SK-N-SH (cell line): Measurements from ENCODE around the gene UBTD2. TPM values are rescaled to one million over a fixed set of nuclear protein-coding genes. Genes with fewer than 3 reads are reported as not detected.

Experiments used
- CTCF ChIA-PET: fragments of 300-600, 350-600 bp; formaldehyde crosslinking; extraction: SDS; loops from one replicate; lab custom pipeline; 2021; lab: Yijun Ruan, JAX
- POLR2A ChIA-PET: fragments of 350-600 bp; sonication (Branson Sonifier 250); formaldehyde crosslinking; extraction: SDS; loops from one replicate; lab custom pipeline; 2020; ENCODE audit warnings: antibody characterized with exemption, inconsistent platforms; lab: Yijun Ruan, JAX
- DNase-seq: peaks from one replicate; pipeline ENCODE4 v3.0.0; 2012
- H2AFZ ChIP-seq: fragments of 200-600 bp; sonication (generic); 2 replicates; pipeline ENCODE4 v1.8.1; 2016; ENCODE audit warnings: antibody characterized with exemption, mild to moderate bottlenecking, low read depth
- H3F3A ChIP-seq: fragments of 200-600 bp; sonication (generic); replicated peaks from 2 replicates; pipeline ENCODE3; 2016; ENCODE audit warnings: antibody characterized with exemption, mild to moderate bottlenecking; ENCODE audit not compliant: insufficient read depth
- H3K27ac ChIP-seq, 2 experiments: fragments of 200-500 bp in 1 of 2; fragments of 200-600 bp in 1 of 2; sonication (Bioruptor generic) in 1 of 2; sonication (generic), shearing (Covaris generic) in 1 of 2; 2 replicates each; pipeline versions ENCODE4 v1.5.1 to v1.6.1; 2014 to 2016; ENCODE audit warnings: low read depth in 2 of 2, inconsistent platforms in 1 of 2, low read length in 1 of 2, mild to moderate bottlenecking in 1 of 2, mixed read lengths in 1 of 2
- H3K27me3 ChIP-seq: fragments of 200-600 bp; sonication (generic), shearing (Covaris generic); 2 replicates; pipeline ENCODE4 v1.6.1; 2016; ENCODE audit warnings: mixed run types; ENCODE audit not compliant: insufficient read depth
- H3K36me3 ChIP-seq, 2 experiments: fragments of 200-500 bp in 1 of 2; fragments of 200-600 bp in 1 of 2; sonication (Bioruptor generic) in 1 of 2; sonication (generic) in 1 of 2; replicated peaks in 1 of 2; 2 replicates each; pipeline versions ENCODE3 to v1.5.1; 2014 to 2016; ENCODE audit warnings: low read length in 1 of 2, mild to moderate bottlenecking in 1 of 2; ENCODE audit not compliant: insufficient read depth in 2 of 2, control insufficient read depth in 1 of 2
- H3K4me1 ChIP-seq, 2 experiments: fragments of 200-500 bp in 1 of 2; fragments of 200-600 bp in 1 of 2; sonication (Bioruptor generic) in 1 of 2; sonication (generic), shearing (Covaris generic) in 1 of 2; 2 replicates each; pipeline versions ENCODE4 v1.5.1 to v1.6.1; 2014 to 2016; ENCODE audit warnings: low read depth in 1 of 2, low read length in 1 of 2, mixed run types in 1 of 2; ENCODE audit not compliant: insufficient read depth in 2 of 2, control insufficient read depth in 1 of 2
- H3K4me2 ChIP-seq: fragments of 200-600 bp; sonication (generic), shearing (Covaris generic); 2 replicates; pipeline ENCODE4 v1.6.1; 2017; ENCODE audit warnings: mixed run types
- H3K4me3 ChIP-seq, 2 experiments: fragments of 200-500 bp in 1 of 2; fragments of 200-600 bp in 1 of 2; sonication (Bioruptor generic) in 1 of 2; sonication (generic), shearing (Covaris generic) in 1 of 2; 2 replicates each; pipeline versions ENCODE4 v1.5.1 to v1.8.1; 2014 to 2016; ENCODE audit warnings: low read depth in 2 of 2, inconsistent platforms in 1 of 2, low read length in 1 of 2, mild to moderate bottlenecking in 1 of 2, mixed read lengths in 1 of 2, moderate library complexity in 1 of 2
- H3K79me2 ChIP-seq: fragments of 200-600 bp; sonication (generic); 2 replicates; pipeline ENCODE4 v1.8.1; 2017; ENCODE audit warnings: mild to moderate bottlenecking; ENCODE audit not compliant: insufficient read depth
- H3K9ac ChIP-seq: fragments of 200-600 bp; sonication (generic); 2 replicates; pipeline ENCODE4 v1.6.1; 2017; ENCODE audit warnings: mixed run types
- H3K9me2 ChIP-seq: fragments of 200-600 bp; sonication (generic); 2 replicates; pipeline ENCODE4 v1.6.1; 2017; ENCODE audit warnings: mixed run types
- H3K9me3 ChIP-seq: fragments of 200-600 bp; sonication (generic); 2 replicates; pipeline ENCODE4 v1.6.1; 2017; ENCODE audit warnings: mixed run types, mild to moderate bottlenecking, moderate library complexity
- H4K20me1 ChIP-seq: fragments of 200-600 bp; sonication (generic); 2 replicates; pipeline ENCODE4 v1.6.1; 2017; ENCODE audit warnings: mild to moderate bottlenecking, mixed run types; ENCODE audit not compliant: insufficient read depth
- ELF1 ChIP-seq: IDR thresholded peaks from 2 replicates; pipeline ENCODE4 v1.4.0; 2012
- EP300 ChIP-seq, 2 experiments: IDR thresholded peaks; 2 replicates each; pipeline versions ENCODE4 v1.4.0 to v1.6.1; 2012; ENCODE audit warnings: borderline replicate concordance in 1 of 2, low read depth in 1 of 2, low read length in 1 of 2
- EZH2phosphoT487 ChIP-seq: fragments of 200-600 bp; sonication (generic); IDR thresholded peaks from 2 replicates; pipeline ENCODE4 v1.6.1; 2017; ENCODE audit warnings: low read depth, mixed run types, mild to moderate bottlenecking, antibody characterized with exemption, moderate library complexity, borderline replicate concordance
- GABPA ChIP-seq: IDR thresholded peaks from 2 replicates; pipeline ENCODE4 v1.4.0; 2012; ENCODE audit warnings: low read depth, mild to moderate bottlenecking
- GATA2 ChIP-seq: sonication (generic); formaldehyde crosslinking; IDR thresholded peaks from 2 replicates; pipeline ENCODE4 v1.5.0; 2020; ENCODE audit warnings: mild to moderate bottlenecking, missing genetic modification reagents
- JUND ChIP-seq: IDR thresholded peaks from 2 replicates; pipeline ENCODE4 v1.4.0; 2012
- MXI1 ChIP-seq: IDR thresholded peaks from 2 replicates; pipeline ENCODE4 v1.6.1; 2012; ENCODE audit warnings: mild to moderate bottlenecking, low read depth, low read length, improper control_type of control experiment
- NFIC ChIP-seq: IDR thresholded peaks from 2 replicates; pipeline ENCODE4 v1.4.0; 2012; ENCODE audit warnings: borderline replicate concordance
- POLR2AphosphoS5 ChIP-seq: IDR thresholded peaks from 2 replicates; pipeline ENCODE4 v1.6.1; 2012; ENCODE audit warnings: low read depth, low read length
- RAD21 ChIP-seq: IDR thresholded peaks from 2 replicates; pipeline ENCODE4 v1.6.1; 2012; ENCODE audit warnings: mild to moderate bottlenecking, low read length
- RCOR1 ChIP-seq: fragments of 150-350 bp; IDR thresholded peaks from 2 replicates; pipeline ENCODE4 v1.6.1; 2017; ENCODE audit warnings: antibody characterized with exemption, low read length
- RFX5 ChIP-seq: IDR thresholded peaks from 2 replicates; pipeline ENCODE4 v1.6.1; 2012; ENCODE audit warnings: mild to moderate bottlenecking, improper control_type of control experiment, low read length
- RXRA ChIP-seq: IDR thresholded peaks from 2 replicates; pipeline ENCODE4 v1.4.0; 2012; ENCODE audit warnings: low read depth, mild to moderate bottlenecking, borderline replicate concordance
- SMC3 ChIP-seq: IDR thresholded peaks from 2 replicates; pipeline ENCODE4 v1.6.1; 2012; ENCODE audit warnings: low read depth, low read length, improper control_type of control experiment
- TAF1 ChIP-seq: IDR thresholded peaks from 2 replicates; pipeline ENCODE4 v1.6.1; 2012; ENCODE audit warnings: low read depth, mild to moderate bottlenecking, low read length, moderate library complexity, borderline replicate concordance
- USF1 ChIP-seq: IDR thresholded peaks from 2 replicates; pipeline ENCODE4 v1.4.0; 2012; ENCODE audit warnings: low read depth, borderline replicate concordance
- ZBTB33 ChIP-seq: IDR thresholded peaks from 2 replicates; pipeline ENCODE4 v1.4.0; 2012; ENCODE audit warnings: low read depth, borderline replicate concordance
- WGBS: methylation state at CpG from one replicate; pipeline ENCODE4 v1.1.6; 2017; ENCODE audit warnings: low lambda C conversion rate; 5-methylcytosine and 5-hydroxymethylcytosine counted together
- polyA plus RNA-seq, 3 experiments: library from polyadenylated mRNA; depleted of rRNA; stranded (reverse); fragments of >200 nt; gene quantifications; 2 replicates each; pipeline ENCODE4 v1.2.3, GENCODE V29; 2012
- TF ChIP-seq, protein P1 (sequence below): fragments of 150-350 bp; IDR thresholded peaks from 2 replicates; pipeline ENCODE4 v1.6.1; 2016; ENCODE audit warnings: mild to moderate bottlenecking, low read depth, low read length

The UBTD2 gene
- polyA plus RNA-seq, 1 of the 3 experiments (the other 2 are of a cell fraction): 13.8 TPM

GRCh38 chr5:172280929-172281328 is 2.6 kb downstream of the UBTD2 start:
- no peaks in the 10 kb centered on the region for H3K27me3 ChIP-seq
- no peak overlapping the region; the same call in 1 of the 2 replicates for H3K9ac ChIP-seq
- H3K27ac ChIP-seq: no peak overlapping the region
- H3K4me3 ChIP-seq: peak overlapping the region in 1 of 2 experiments; percentile 94; a peak in 2 of 4 replicates
- peaks cover 5 to 8% of the 10 kb centered on the region in 2 experiments; a peak in 3 of 4 replicates for H3K4me1 ChIP-seq
- peaks cover 75% of the 10 kb centered on the region for H3K79me2 ChIP-seq
- no peaks in the 10 kb centered on the region for H3K9me2 ChIP-seq
- H3K9me3 ChIP-seq: no peaks in the 10 kb centered on the region
- TF ChIP-seq RXRA (no peak), GABPA (no peak), ZBTB33 (no peak), NFIC (no peak), SMC3 (no peak), GATA2 (CRISPR knock-in tag) (no peak), JUND (no peak), TAF1 (no peak), RFX5 (no peak), MXI1 (no peak), EP300 (IDR thresholded peaks at IDR 0.05; ENCODE audit: borderline replicate concordance in 1 of 2, low read depth in 1 of 2, low read length in 1 of 2) (no peak), ELF1 (no peak), EZH2phosphoT487 (no peak), RAD21 (no peak), USF1 (no peak), RCOR1 (no peak), POLR2AphosphoS5 (no peak)
- TF ChIP-seq, protein P1, sequence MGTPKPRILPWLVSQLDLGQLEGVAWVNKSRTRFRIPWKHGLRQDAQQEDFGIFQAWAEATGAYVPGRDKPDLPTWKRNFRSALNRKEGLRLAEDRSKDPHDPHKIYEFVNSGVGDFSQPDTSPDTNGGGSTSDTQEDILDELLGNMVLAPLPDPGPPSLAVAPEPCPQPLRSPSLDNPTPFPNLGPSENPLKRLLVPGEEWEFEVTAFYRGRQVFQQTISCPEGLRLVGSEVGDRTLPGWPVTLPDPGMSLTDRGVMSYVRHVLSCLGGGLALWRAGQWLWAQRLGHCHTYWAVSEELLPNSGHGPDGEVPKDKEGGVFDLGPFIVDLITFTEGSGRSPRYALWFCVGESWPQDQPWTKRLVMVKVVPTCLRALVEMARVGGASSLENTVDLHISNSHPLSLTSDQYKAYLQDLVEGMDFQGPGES: no peak
- peaks cover 14% of the 10 kb centered on the region for H3F3A ChIP-seq
- H3K4me2 ChIP-seq: peak overlapping the region; percentile 76
- H3K36me3 ChIP-seq: peaks cover 0 to 13% of the 10 kb centered on the region in 2 experiments
- 73% methylated on average over 4 of the region's 4 CpGs for WGBS
- no peak for DNase-seq
- ChIA-PET CTCF (interaction anchor here (1.3 to 4.4 kb wide), 3 partner anchors 12 to 186 kb away, joined by 3 to 39 read pairs (median 8); partner anchors contain the start of gene STK10), POLR2A (no interaction called here)
- peaks cover 72% of the 10 kb centered on the region for H4K20me1 ChIP-seq
- H2AFZ ChIP-seq: no peak overlapping the region
